CD14-positive monocyte (primary cell): ENCODE data around the gene BFSP1. TPM values are rescaled to one million over a fixed set of nuclear protein-coding genes. Genes with fewer than 3 reads are reported as not detected.

Experiments
- DNase-seq, 3 donors: peaks; one replicate each; pipeline ENCODE4 v3.0.0-alpha.2; 2011 to 2022
- H2AFZ ChIP-seq: 2 replicates; pipeline ENCODE4 v1.6.0; 2012; ENCODE audit warnings: mild to moderate bottlenecking, low read depth, low read length, inconsistent platforms; ENCODE audit not compliant: insufficient read depth, poor library complexity, severe bottlenecking
- H3K27ac ChIP-seq, 2 donors: 1 replicate in 1 of 2; 2 replicates in 1 of 2; pipeline ENCODE4 v1.5.1; 2012 to 2013; ENCODE audit warnings: low read length in 2 of 2, control low read depth in 1 of 2, inconsistent platforms in 1 of 2, low read depth in 1 of 2, mild to moderate bottlenecking in 1 of 2
- H3K27me3 ChIP-seq, 2 donors: one replicate each; pipeline versions ENCODE4 v1.6.0 to v1.6.1; 2011 to 2013; ENCODE audit warnings: low read length in 2 of 2; ENCODE audit not compliant: control insufficient read depth in 2 of 2, insufficient read depth in 2 of 2
- H3K36me3 ChIP-seq, 2 donors: replicated peaks in 1 of 2; 1 replicate in 1 of 2; 2 replicates in 1 of 2; pipeline versions ENCODE4 v1.5.1 to v1.6.1; 2012 to 2013; ENCODE audit warnings: low read length in 2 of 2, control low read depth in 1 of 2, inconsistent platforms in 1 of 2, mild to moderate bottlenecking in 1 of 2; ENCODE audit not compliant: insufficient read depth in 2 of 2, control insufficient read depth in 1 of 2
- H3K4me1 ChIP-seq, 2 donors: 1 replicate in 1 of 2; 2 replicates in 1 of 2; pipeline versions ENCODE4 v1.5.1 to v1.6.1; 2012 to 2013; ENCODE audit warnings: low read length in 2 of 2, control low read depth in 1 of 2, inconsistent platforms in 1 of 2, mild to moderate bottlenecking in 1 of 2, moderate library complexity in 1 of 2; ENCODE audit not compliant: insufficient read depth in 2 of 2, control insufficient read depth in 1 of 2
- H3K4me2 ChIP-seq: replicated peaks from 2 replicates; pipeline ENCODE3; 2012; ENCODE audit warnings: low read length, moderate library complexity, mild to moderate bottlenecking; ENCODE audit not compliant: poor library complexity, severe bottlenecking; ENCODE audit errors: extremely low read depth
- H3K4me3 ChIP-seq, 3 experiments: fragments of 200-600 bp in 1 of 3; sonication (generic) in 1 of 3; replicated peaks in 1 of 3; 1 replicate in 2 of 3; 2 replicates in 1 of 3; pipeline ENCODE4 v1.5.1; 2011 to 2013; ENCODE audit warnings: low read length in 3 of 3, mild to moderate bottlenecking in 3 of 3, control low read depth in 2 of 3, low read depth in 2 of 3, inconsistent platforms in 1 of 3, moderate library complexity in 1 of 3
- H3K79me2 ChIP-seq: 2 replicates; pipeline ENCODE4 v1.6.0; 2012; ENCODE audit warnings: mild to moderate bottlenecking, control low read depth, inconsistent platforms, low read length, moderate library complexity; ENCODE audit not compliant: insufficient read depth
- H3K9ac ChIP-seq: 2 replicates; pipeline ENCODE4 v1.6.0; 2017; ENCODE audit warnings: low read length, mild to moderate bottlenecking; ENCODE audit not compliant: insufficient read depth, poor library complexity, severe bottlenecking
- H3K9me3 ChIP-seq, 2 donors: replicated peaks in 1 of 2; 1 replicate in 1 of 2; 2 replicates in 1 of 2; pipeline versions ENCODE4 v1.5.1 to v1.6.1; 2012 to 2013; ENCODE audit warnings: low read length in 2 of 2, control low read depth in 1 of 2; ENCODE audit not compliant: control insufficient read depth in 1 of 2, insufficient read depth in 1 of 2
- H4K20me1 ChIP-seq: 2 replicates; pipeline ENCODE4 v1.6.0; 2012; ENCODE audit warnings: mild to moderate bottlenecking, low read length, control low read depth, moderate library complexity; ENCODE audit not compliant: insufficient read depth
- H3K27ac Mint-ChIP-seq, 7 donors: one replicate each; pipeline ENCODE4 v1.8.0; 2020; ENCODE audit warnings: mild to moderate bottlenecking in 7 of 7, mixed read lengths in 7 of 7, moderate library complexity in 6 of 7, inconsistent platforms in 2 of 7
- H3K27me3 Mint-ChIP-seq, 3 donors: one replicate each; pipeline ENCODE4 v1.8.0; 2021 to 2022; ENCODE audit warnings: low read depth in 3 of 3, mild to moderate bottlenecking in 3 of 3, mixed read lengths in 3 of 3, moderate library complexity in 3 of 3, inconsistent platforms in 1 of 3
- H3K36me3 Mint-ChIP-seq, 2 donors: one replicate each; pipeline ENCODE4 v1.8.0; 2020; ENCODE audit warnings: mixed read lengths in 2 of 2, inconsistent platforms in 1 of 2, mild to moderate bottlenecking in 1 of 2
- H3K4me1 Mint-ChIP-seq: one replicate; pipeline ENCODE4 v1.8.0; 2020; ENCODE audit warnings: mild to moderate bottlenecking, mixed read lengths
- H3K4me3 Mint-ChIP-seq, 2 donors: one replicate each; pipeline ENCODE4 v1.8.0; 2020; ENCODE audit warnings: mild to moderate bottlenecking in 2 of 2, mixed read lengths in 2 of 2, moderate library complexity in 1 of 2
- H3K9me3 Mint-ChIP-seq, 7 donors: one replicate each; pipeline ENCODE4 v1.8.0; 2020 to 2022; ENCODE audit warnings: mixed read lengths in 7 of 7, mild to moderate bottlenecking in 6 of 7, moderate library complexity in 6 of 7, inconsistent platforms in 2 of 7
- CTCF ChIP-seq: fragments of 200-600 bp; IDR thresholded peaks from one replicate; pipeline ENCODE4 v1.8.0; 2022; ENCODE audit warnings: antibody characterized with exemption, mild to moderate bottlenecking
- WGBS: methylation state at CpG from one replicate; pipeline ENCODE4 v1.1.5; 2013; ENCODE audit warnings: missing lambda C conversion rate; ENCODE audit not compliant: insufficient coverage; 5-methylcytosine and 5-hydroxymethylcytosine counted together
- intact Hi-C, 2 donors: fragments of 100-400 bp; cut with micrococcal nuclease; formaldehyde crosslinking; loops; one replicate each; pipeline versions ENCODE4 v1.15.0 to v1.15.1; 2023
- polyA plus RNA-seq, 3 donors: library from polyadenylated mRNA; depleted of rRNA in 1 of 3; unstranded in 2 of 3; stranded (reverse) in 1 of 3; fragments of 300-500 nt in 2 of 3; fragments of >200 nt in 1 of 3; fragmentation: Illumina TruSeq in 2 of 3; gene quantifications; 1 replicate in 2 of 3; 2 replicates in 1 of 3; pipeline ENCODE4 v1.2.3, GENCODE V29; 2012 to 2021

Gene BFSP1
- polyA plus RNA-seq, 3 donors, result not detected

GRCh38 chr20:17503301-17504065 is 27.7 kb downstream of the BFSP1 start:
- no peak overlapping the region for H3K9ac ChIP-seq
- no peak overlapping the region for H2AFZ ChIP-seq
- H3K4me3 Mint-ChIP-seq, result no peak overlapping the region
- H3K27me3 ChIP-seq, result no peaks in the 10 kb centered on the region
- DNase-seq, result no peak
- H3K4me1 ChIP-seq, result peaks cover 15 to 20% of the 10 kb centered on the region in 2 donors
- peaks cover 0 to 2% (median 0%) of the 10 kb centered on the region in 7 donors for H3K9me3 Mint-ChIP-seq
- peaks cover 17% of the 10 kb centered on the region for H3K4me1 Mint-ChIP-seq
- no peak overlapping the region for H3K27ac ChIP-seq
- peaks cover 2 to 11% (median 9%) of the 10 kb centered on the region in 3 donors for H3K27me3 Mint-ChIP-seq
- H3K4me3 ChIP-seq, result no peak overlapping the region
- H3K9me3 ChIP-seq, result no peaks in the 10 kb centered on the region
- no peak overlapping the region for H3K27ac Mint-ChIP-seq
- no peaks in the 10 kb centered on the region for H3K79me2 ChIP-seq
- intact Hi-C loops, result loop anchor here in 1 of 2 donors (5.0 to 10.0 kb wide), 4 partner anchors 111 to 771 kb away; no protein-coding TSS in a partner anchor
- WGBS, result 86% methylated on average over 3 of the region's 6 CpGs
- H3K36me3 Mint-ChIP-seq, result no peaks in the 10 kb centered on the region
- H3K36me3 ChIP-seq, result no peaks in the 10 kb centered on the region
- H3K4me2 ChIP-seq, result no peak overlapping the region
- no peaks in the 10 kb centered on the region for H4K20me1 ChIP-seq
- TF ChIP-seq CTCF, result no peak

- H3K9ac ChIP-seq, result no peak overlapping the region
- no peak overlapping the region for H3K4me2 ChIP-seq
- peaks cover 17% of the 10 kb centered on the region for H3K4me1 Mint-ChIP-seq
- TF ChIP-seq CTCF, result no peak
- no peak overlapping the region for H2AFZ ChIP-seq
- intact Hi-C loops, result loop anchor here in 1 of 2 donors (5.0 to 10.0 kb wide), 4 partner anchors 113 to 773 kb away; no protein-coding TSS in a partner anchor
- H3K9me3 ChIP-seq, result no peaks in the 10 kb centered on the region
- peaks cover 15 to 20% of the 10 kb centered on the region in 2 donors for H3K4me1 ChIP-seq
- peaks cover 2 to 9% (median 8%) of the 10 kb centered on the region in 3 donors for H3K27me3 Mint-ChIP-seq
- H3K36me3 ChIP-seq, result no peaks in the 10 kb centered on the region
- no peak overlapping the region for H3K27ac Mint-ChIP-seq
- WGBS, result 100% methylated on average over 3 of the region's 4 CpGs
- H3K4me3 ChIP-seq, result no peak overlapping the region
- no peaks in the 10 kb centered on the region for H3K79me2 ChIP-seq
- H3K27me3 ChIP-seq, result no peaks in the 10 kb centered on the region
- no peak overlapping the region for H3K4me3 Mint-ChIP-seq
- DNase-seq, result no peak
- no peak overlapping the region for H3K27ac ChIP-seq
- peaks cover 0 to 2% (median 0%) of the 10 kb centered on the region in 7 donors for H3K9me3 Mint-ChIP-seq
- H4K20me1 ChIP-seq, result no peaks in the 10 kb centered on the region
- no peaks in the 10 kb centered on the region for H3K36me3 Mint-ChIP-seq
Measured at GRCh38 chr20:17502105-17502504, 29.1 kb downstream of the BFSP1 start.
